HG02840 (cell line): ENCODE results near the gene GP1BB.
"Not testable (repeated sequence)": the region's sequence is repeated elsewhere in the genome, so short reads cannot be mapped to it uniquely, and the experiment has no call there.

Source experiments
- ATAC-seq: cut with Tn5 transposase; IDR thresholded peaks from one replicate; pipeline ENCODE4 v1.9.1; 2021; ENCODE audit warnings: mild to moderate bottlenecking, moderate library complexity, moderate number of reproducible peaks; ENCODE audit not compliant: unreplicated experiment, low FRiP score

The GP1BB gene

DNA sequence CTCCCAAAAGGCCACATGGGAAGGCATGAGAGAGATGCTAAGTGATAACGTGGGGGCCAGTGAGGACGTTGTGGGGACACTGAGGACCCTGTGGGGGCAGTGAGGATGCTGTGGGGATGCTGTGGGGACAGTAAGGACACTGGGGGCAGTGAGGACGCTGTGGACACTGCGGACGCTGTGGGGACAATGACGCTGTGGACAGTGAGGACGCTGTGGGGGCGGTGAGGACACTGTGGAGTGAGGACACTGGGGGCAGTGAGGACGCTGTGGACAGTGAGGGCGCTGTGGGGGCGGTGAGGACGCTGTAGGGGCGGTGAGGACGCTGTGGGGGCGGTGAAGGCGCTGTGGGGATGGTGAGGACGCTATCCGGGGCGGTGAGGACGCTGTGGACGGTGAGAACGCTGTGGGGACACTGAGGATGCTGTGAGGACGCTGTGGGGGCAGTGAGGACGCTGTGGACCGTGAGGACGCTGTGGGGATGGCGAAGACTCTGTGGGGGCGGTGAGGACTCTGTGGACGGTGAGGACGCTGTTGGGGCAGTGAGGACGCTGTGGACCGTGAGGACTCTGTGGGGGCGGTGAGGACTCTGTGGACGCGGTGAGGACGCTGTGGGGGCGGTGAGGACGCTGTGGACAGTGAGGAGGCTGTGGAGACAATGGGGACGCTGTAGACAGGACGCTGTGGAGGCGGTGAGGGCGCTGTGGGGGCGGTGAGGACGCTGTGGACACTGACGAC is 1.8 kb downstream of the GP1BB start:
- ATAC-seq: no peak

DNA sequence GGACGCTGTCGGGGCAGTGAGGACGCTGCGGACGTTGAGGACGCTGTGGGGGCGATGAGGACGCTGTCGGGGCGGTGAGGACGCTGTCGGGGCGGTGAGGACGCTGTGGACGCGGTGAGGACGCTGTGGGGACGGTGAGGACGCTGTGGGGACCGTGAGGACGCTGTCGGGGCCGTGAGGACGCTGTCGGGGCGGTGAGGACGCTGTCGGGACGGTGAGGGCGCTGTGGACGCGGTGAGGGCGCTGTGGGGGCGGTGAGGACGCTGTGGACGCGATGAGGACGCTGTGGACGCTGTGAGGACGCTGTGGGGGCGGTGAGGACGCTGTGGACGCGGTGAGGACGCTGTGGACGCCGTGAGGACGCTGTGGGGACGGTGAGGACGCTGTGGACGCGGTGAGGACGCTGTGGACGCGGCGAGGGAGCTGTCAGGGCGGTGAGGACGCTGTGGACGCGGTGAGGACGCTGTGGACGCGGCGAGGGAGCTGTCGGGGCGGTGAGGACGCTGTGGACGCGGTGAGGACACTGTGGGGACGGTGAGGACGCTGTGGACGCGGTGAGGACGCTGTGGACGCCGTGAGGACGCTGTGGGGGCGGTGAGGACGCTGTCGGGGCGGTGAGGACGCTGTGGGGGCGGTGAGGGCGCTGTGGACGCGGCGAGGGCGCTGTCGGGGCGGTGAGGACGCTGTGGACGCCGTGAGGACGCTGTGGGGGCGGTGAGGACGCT is 2.9 kb downstream of the GP1BB start:
- not testable (repeated sequence) for ATAC-seq

DNA sequence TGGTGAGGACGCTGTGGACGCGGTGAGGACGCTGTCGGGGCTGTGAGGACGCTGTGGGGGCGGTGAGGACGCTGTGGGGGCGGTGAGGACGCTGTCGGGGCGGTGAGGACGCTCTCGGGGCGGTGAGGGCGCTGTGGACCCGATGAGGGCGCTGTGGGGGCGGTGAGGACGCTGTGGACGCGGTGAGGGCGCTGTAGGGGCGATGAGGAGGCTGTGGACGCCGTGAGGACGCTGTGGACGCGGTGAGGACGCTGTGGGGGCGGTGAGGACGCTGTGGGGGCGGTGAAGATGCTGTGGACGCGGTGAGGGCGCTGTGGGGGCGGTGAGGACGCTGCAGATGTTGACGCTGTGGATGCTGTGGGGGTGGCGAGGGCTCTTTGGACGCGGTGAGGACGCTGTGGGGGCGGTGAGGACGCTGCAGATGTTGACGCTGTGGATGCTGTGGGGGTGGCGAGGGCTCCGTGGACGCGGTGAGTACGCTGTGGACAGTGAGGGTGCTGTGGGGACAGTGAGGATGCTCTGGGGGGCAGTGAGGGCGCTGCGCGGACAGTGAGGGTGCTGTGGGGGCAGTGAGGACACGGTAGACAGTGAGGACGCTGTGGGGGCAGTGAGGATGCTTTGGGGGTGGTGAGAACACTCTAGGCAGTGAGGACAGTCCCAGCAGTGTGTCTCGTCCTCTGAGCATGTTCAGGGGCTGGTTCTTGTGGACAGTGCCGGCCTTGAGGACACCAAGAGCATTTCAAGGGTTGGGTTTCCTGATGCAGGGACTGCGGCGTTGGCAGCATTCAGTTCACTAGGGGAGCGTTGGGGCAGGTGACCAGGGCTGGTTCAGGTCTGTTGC is 4.2 kb downstream of the GP1BB start:
- ATAC-seq: no peak

DNA sequence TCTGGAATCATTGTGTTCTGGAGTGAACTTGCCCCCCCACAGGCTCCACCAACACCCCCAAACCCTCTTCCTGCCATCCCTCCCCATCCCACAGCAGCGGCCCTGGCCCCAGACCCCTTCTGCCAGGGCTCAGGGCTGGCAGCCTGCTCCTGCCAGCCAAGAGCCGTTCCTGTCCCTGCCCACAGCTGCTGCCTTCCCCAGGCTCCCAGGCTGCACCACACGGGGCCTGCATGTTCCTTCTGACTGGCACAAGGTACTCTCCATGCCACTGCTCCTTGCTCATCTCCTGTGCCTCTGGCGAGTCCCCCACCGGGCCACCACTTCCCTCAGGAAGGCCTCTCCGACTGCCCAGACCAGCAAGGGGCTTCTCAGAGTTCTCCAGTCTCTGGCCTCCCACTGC is 4.9 kb downstream of the GP1BB start:
- ATAC-seq: no peak

DNA sequence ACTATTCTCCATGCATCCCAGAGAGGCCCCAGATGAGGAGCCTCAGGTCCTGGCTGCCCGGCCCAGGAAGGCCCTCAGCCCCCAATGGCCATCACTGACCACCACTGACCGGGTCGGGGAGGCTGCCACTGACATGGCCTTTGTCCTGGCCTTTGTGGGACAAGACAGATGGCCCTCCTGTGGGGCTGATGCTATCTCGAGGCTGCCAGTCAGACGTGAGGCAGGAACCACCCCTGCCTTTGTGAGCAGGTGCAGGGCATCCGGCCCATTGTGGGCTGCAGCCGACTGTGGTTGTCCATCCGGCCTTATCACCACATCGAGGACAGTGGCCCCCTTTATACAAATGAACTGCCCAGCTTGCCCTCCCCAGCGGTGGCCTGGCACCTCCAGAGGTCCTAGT is 5.5 kb downstream of the GP1BB start:
- ATAC-seq: no peak

DNA sequence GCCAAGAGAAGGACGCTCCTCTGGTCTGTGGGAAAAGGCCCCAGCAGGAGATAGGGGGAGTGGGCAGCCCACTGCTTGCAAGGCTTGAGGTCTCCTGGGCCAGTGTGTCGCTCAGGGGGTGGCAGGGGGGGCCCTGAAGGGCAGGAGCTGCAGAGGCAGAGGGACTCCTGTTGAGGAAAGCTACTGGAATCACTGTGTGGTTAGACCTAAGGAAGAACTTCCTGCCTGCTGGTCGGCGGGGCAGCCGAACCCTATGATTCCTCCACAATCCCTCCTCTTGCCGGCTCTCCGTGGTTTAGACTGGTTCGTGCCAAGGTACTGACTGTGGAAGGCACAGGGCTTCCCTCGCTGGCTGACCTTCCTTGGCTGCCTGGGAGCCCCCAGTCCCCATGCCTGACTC is 6.2 kb downstream of the GP1BB start:
- no peak for ATAC-seq

DNA sequence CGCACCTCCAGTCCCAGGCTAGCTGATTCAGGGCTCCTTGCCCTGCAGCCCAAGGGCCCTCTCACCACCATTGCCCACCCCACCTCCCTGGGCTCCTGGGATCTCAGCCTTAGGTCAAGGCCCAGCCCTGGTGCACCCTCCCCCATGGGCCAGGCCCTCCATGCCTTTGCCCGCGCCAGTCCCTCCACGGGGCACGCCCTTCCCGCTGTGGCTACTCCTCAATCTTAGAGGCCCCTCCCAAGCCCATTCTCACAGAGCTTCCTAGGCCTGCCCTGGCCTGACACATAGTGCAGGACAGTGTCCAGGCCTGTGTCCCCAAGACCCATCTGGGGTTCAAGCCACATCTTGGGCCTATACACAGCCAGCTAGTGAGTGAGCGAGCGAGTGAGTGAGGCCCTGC is 6.9 kb downstream of the GP1BB start:
- ATAC-seq: no peak

DNA sequence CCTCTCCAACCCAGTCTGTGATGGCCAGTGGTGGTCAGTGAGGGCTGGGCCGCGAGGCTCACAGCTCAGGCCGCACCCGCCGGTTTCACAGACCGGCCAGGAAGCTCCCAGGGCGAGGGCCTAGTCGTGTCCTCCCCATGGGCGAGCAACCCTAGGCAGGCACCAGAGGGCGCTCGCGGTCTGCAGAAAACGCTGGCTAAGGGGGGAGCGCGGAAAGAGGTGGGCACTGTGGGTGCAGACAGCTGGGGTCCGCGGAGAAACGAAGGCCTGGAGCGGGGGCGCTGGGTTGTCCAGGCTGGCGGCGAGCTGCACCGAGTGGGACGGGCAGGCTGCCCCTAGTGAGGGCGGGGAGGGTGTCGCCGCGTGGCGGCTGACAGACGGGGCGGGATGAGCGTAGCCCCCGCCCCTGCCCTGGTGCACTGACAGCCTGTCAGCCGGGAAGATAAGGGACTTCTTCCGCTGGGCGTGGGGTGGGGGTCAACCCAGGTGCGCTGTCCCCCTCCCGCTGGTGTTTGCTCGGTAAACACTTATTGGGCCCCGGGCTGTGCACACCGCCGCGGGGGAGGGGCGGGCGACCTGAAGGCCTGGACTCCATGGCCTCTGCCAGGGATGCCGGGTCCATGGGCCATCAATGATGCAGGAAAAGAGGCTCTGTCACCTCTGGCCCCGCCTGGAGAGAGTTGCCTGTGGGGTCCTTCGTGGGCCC is 7.5 kb downstream of the GP1BB start:
- ATAC-seq: no peak

DNA sequence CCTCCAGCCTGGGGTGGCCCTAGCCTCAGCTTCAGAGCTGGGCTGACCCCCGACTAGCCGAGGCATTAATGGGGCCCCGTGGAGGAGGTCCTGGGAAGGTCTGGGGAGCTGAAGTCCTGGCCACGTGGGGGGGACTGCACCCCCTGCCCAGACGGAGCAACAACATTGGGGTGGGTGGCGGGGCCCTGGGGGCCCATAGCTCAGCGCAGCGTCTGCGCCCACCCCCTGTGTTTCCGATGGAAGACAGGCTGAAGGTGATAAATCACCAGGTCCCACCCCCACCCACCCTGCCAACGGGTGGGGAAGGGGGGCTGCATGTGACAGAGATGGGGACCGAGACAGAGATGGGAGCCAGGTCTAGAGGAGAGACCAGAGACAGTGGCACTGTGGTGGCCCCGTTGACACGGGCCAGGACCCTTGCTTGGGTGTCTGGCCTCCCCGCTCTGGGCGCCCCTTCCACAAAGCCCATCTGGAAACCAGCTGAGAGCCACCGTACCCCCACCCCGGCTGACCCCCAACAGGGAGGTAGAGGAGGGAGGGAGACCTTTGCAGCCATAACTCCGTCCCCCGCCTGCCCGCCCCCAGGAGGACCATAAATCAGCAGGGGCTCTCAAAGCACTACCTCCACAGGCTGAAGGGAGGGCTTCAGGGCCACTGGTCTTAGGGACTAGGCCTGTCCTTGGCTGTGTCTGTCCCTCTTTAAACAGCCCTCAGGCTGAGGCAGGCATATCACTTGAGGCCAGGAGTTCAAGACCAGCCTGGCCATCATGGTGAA is 8.2 kb downstream of the GP1BB start:
- no peak for ATAC-seq

DNA sequence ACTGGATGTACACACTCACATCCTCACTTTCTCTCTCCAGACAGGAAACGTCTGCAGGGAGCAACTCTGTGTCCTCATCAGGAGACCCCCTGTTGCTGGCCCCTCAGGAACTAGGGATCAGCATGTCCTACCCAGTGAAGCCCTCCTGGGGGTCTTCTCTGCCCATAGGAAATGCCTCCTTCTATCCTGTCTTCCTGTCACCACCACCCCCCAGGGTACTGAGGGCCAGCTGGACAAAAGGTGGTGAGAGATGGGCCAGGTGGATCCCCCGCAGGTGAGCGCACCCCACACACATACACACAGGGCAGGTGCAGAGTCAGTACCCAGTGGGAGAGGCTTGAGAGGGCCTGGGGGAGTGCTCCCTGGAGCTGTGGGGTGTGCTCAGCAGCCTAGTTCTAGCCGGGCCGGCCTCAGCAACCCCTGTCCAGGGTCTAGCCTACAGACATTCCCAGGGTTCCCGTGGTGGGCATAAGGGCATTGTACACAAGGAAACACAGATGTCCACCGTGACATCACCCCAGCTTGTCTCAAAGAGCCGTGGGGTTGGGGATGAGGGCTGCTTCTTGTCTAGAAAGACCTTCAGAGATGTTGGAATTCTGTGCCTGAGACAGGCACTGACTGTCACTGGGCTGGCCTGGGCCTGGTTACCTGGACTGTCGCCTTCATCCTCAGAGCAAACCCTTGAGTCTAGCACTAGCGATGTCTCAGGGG is 9.2 kb downstream of the GP1BB start:
- no peak for ATAC-seq

DNA sequence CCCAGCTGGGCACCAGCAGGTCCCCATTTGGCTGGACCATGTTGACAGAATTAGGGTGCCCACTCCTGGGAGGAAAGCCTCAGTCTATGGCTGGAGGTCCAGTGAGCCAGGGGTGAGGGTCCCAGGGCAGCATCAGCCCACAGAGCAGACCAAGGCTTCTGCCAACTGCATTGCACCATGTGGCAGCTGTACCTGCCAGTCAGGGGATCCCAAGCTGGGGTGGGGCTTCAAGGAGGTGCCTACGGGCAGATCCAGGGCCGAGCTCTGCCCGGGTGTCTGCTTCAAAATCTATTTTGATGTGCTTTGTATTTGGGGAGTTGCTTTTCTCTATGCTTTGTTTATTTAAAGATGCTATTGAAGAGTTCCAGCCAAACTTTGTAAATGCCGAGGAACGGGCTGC is 10.4 kb downstream of the GP1BB start:
- ATAC-seq: no peak

DNA sequence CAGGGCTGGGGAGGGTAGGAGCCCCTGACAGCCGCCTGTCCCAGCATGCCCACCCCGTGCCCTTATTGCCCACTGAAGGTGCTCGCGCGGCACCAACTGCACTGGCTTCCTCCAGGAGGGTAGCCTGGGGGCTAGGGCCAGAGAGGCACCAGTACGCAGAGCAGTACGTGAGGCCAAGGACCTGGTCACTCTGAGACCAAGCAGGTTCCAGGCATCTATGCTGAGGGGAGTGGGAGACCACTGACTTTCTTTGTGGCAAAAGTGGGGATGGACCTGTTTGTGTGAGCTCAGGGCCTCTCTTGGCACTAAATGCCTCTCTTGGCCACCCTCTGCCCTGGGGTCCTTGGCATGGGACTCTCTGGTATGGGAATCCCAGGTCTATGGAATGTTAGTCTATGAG is 10.8 kb downstream of the GP1BB start:
- ATAC-seq: no peak

DNA sequence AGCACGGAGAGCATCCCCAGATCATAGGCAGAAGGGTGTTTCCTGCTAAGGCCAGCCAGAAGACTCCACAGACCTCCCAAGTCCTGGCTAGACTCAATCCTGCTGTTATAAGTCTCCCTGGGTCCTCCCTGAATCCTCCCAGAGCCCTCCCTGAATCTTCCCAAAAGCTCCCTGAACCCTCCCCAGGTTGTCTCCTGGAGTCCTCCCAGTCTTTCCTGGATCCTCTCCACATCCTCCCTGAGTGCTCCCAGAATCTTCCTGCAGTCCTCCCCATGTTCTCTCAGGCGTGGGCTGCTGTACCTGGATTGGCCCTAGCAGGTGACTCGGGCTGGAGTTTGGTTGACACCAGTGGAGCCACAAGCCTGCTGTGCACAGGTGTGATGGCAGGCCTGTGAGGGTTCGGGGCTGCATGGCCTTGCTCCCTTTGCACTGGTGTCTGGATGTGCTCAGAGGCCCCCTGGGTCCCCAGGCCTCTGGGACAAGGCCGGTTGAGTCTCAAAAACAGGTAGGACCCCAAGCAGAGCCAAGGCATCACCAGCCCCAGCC is 11.6 kb downstream of the GP1BB start:
- ATAC-seq: no peak

DNA sequence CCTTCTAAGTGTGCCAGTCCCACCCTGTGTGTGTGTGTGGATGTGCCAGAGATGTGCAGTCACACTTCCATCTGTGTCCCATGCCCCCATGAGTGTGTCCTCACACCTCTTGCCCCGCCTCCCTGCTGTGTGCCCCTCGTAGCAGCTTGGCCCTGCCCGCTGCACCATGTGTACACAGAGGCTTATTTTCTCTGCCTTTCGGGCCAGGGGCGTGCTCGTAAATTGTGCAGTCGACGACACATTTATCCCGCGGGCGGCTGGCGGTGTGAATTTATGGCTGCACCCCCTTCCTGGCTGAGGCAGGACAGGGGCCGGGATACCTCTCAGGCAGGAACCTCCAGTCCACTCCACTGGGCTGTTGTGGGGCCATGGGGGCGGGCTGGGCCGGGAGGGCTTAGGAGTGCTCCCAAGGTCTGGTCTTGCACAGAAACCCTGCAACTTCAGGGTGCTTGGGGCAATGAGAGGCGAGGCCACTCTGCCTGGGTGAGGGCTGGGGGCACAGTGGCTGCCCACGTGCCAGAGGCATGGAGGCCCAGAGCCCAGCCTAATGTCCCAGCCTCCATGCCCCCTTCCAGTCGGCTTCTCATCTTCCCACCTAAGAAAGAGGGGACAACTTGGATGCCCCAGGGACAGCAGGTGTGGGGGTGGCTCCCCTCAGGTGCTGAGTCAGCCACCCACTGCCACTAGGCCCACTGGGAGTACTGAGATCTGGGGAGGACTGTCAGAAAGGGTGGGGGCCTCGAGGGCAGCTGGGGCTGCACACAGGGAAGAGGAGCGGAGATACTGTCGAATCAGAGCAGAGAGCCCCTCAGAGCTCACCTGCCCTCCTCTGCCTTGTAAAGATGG is 12.5 kb downstream of the GP1BB start:
- ATAC-seq: no peak

DNA sequence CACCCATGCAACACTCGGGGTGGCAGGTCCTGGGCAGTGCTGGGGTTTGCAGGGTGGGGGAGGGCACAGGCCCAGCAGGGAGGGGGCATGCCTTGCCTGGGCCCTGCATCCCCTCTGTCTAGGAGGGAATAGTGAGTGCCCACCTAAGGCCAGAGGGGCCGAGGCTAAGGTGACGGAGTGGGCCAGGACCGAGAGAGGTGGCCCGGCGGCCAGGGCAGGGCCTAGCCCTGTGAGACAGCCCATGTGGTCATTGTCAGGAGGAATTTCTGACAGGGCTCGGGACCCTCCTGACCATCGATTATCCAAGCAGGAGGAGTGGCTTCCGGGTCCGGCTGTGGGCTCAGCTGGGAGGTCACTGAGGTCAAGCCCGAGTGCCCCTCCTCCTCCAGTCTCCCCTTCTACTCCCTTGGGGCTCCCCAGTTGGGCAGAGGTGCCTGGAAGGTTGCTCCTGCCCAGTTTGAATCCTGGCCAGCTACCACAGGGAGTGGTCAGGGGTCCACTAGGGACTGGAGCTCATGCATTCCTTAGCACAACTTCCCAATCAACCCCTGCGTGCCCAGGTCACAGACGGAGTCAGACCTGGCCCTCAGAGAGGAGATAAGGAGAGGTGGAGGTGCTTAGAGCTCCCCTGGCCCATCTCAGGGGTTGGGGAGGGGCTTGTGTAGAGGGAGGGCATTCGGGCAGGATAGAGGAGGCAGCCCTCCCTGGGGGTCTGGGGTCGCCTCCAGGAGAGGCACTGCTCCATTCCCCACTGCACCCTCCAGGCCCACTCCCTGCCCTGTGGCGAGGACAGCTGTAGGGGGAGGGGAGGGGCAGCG is 14.7 kb downstream of the GP1BB start:
- ATAC-seq: no peak

DNA sequence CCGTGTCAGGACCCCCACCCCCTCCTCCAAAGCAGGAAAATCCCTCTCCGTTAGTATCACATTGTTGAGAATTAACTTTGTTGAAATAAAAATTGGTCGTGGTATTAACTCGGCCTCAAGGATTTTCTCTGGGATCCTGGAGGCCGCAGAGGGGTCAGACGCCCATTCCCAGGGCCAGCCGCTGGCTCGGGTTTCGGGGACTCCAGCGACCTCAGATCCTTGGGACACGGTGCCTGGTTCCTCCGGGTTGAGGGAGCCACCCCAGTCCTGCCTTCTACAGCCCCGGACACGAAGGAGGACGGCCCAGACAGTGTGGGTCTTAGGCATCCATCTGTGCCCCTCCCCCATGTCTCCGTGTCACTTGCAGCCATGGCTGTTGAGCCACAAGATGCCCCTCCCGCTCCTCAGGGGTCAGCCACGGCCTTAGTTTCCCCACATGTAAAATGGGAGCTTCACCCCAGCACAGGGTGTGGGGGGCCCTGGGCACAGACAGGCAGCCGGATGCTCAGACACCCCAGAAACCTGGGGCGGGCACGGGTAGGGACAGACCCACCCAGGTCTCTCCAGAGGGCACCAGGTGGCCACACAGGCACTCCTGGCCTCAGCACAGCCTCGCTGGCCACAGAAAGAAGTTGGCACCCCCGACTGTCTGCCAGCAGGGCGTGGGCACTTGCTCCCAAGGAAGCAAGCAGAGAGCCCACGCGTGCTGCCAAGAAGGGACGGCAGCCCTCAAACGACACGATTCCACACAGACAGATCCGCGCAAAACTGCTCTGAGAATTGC is 15.5 kb downstream of the GP1BB start:
- no peak for ATAC-seq
